Body of pancreas (tissue), 4 donors: ENCODE measurements around the gene EIF3F.

Source experiments
- CTCF ChIP-seq, 7 experiments: fragments of 450-650 bp in 4 of 7; fragments of 200-600 bp in 3 of 7; sonication (generic) in 3 of 7; IDR thresholded peaks; one replicate each; pipeline ENCODE4 v1.5.1; 2016 to 2019; ENCODE audit warnings: antibody characterized with exemption in 7 of 7
- POLR2A ChIP-seq, 3 donors: fragments of 450-650 bp; IDR thresholded peaks; one replicate each; pipeline ENCODE4 v1.6.1; 2016; ENCODE audit warnings: antibody characterized with exemption in 3 of 3, mild to moderate bottlenecking in 2 of 3

- TF ChIP-seq CTCF (IDR thresholded peaks at IDR 0.05): peak; percentile 76 to 99 (median 97)
- TF ChIP-seq POLR2A (IDR thresholded peaks at IDR 0.05): peak in 2 of 3 donors; percentile 66 to 68
Observed at GRCh38 chr11:7986768-7987559, at the start of gene EIF3F.
